OCI-LY7 (cell line): ENCODE data around the gene CEP131. TPM values are rescaled to one million over a fixed set of nuclear protein-coding genes. Genes with fewer than 3 reads are reported as not detected.

Experiments
- BruUV-seq: library from RNA; stranded (reverse); fragments of 400-500 nt; replicated peaks from 2 replicates; lab custom pipeline; 2021; lab: Mats Ljungman, UMichigan
- CTCF ChIA-PET: fragments of 300-600 bp; sonication (Branson Sonifier 250); formaldehyde crosslinking; loops from one replicate; lab custom pipeline; 2022; ENCODE audit warnings: antibody characterized with exemption; ENCODE audit not compliant: unreplicated experiment; lab: Charles Lee
- POLR2A ChIA-PET: fragments of 300-600 bp; sonication (Branson Sonifier 250); formaldehyde crosslinking; loops from one replicate; lab custom pipeline; 2022; ENCODE audit warnings: antibody characterized with exemption; lab: Charles Lee
- DNase-seq: peaks from one replicate; pipeline ENCODE4 v3.0.0-alpha.2; 2015; ENCODE audit warnings: low spot score
- H2AFZ ChIP-seq: fragments of 200-600 bp; sonication (generic), shearing (Covaris generic); 2 replicates; pipeline ENCODE4 v1.6.1; 2014; ENCODE audit warnings: mild to moderate bottlenecking, antibody characterized with exemption, low read length, moderate library complexity
- H3K27ac ChIP-seq: fragments of 200-600 bp; sonication (generic); 2 replicates; pipeline ENCODE4 v1.5.1; 2014; ENCODE audit warnings: mixed run types, low read depth, mild to moderate bottlenecking, moderate library complexity, low read length, inconsistent platforms; ENCODE audit not compliant: poor library complexity, severe bottlenecking
- H3K36me3 ChIP-seq: fragments of 200-600 bp; sonication (generic); 2 replicates; pipeline ENCODE4 v1.6.1; 2014; ENCODE audit warnings: mild to moderate bottlenecking, antibody characterized with exemption, low read length, moderate library complexity, mixed read lengths; ENCODE audit not compliant: insufficient read depth
- H3K4me1 ChIP-seq: fragments of 200-600 bp; sonication (generic); 2 replicates; pipeline ENCODE4 v1.5.1; 2014; ENCODE audit warnings: mild to moderate bottlenecking, low read length; ENCODE audit not compliant: insufficient read depth, poor library complexity, severe bottlenecking
- H3K4me2 ChIP-seq: fragments of 200-600 bp; sonication (generic); 2 replicates; pipeline ENCODE4 v1.6.1; 2014; ENCODE audit warnings: mild to moderate bottlenecking, low read length
- H3K4me3 ChIP-seq: fragments of 200-600 bp; sonication (generic); 2 replicates; pipeline ENCODE4 v1.5.1; 2014; ENCODE audit warnings: mild to moderate bottlenecking, low read depth, low read length; ENCODE audit not compliant: poor library complexity, severe bottlenecking
- H3K79me2 ChIP-seq: fragments of 200-600 bp; sonication (generic); 2 replicates; pipeline ENCODE4 v1.6.1; 2016; ENCODE audit warnings: low read depth, mild to moderate bottlenecking, low read length, moderate library complexity, mixed read lengths; ENCODE audit not compliant: insufficient read depth
- H3K9me2 ChIP-seq: fragments of 200-600 bp; sonication (generic); 2 replicates; pipeline ENCODE4 v1.6.1; 2016; ENCODE audit warnings: mild to moderate bottlenecking, low read length, mixed read lengths; ENCODE audit not compliant: insufficient read depth
- H3K9me3 ChIP-seq: fragments of 200-600 bp; sonication (generic); 2 replicates; pipeline ENCODE4 v1.6.1; 2014; ENCODE audit warnings: mild to moderate bottlenecking, mixed run types, low read length, mixed read lengths
- H4K20me1 ChIP-seq: fragments of 200-600 bp; sonication (generic); 2 replicates; pipeline ENCODE4 v1.6.1; 2014; ENCODE audit warnings: mild to moderate bottlenecking, antibody characterized with exemption, low read length, moderate library complexity, mixed read lengths; ENCODE audit not compliant: insufficient read depth
- EZH2phosphoT487 ChIP-seq: fragments of 200-600 bp; sonication (generic); IDR thresholded peaks from 2 replicates; pipeline ENCODE4 v1.6.1; 2018; ENCODE audit warnings: low read depth, borderline replicate concordance, mild to moderate bottlenecking, mixed run types, antibody characterized with exemption, low read length, moderate library complexity, mixed read lengths
- intact Hi-C: fragments of 100-400 bp; cut with micrococcal nuclease; formaldehyde crosslinking; loops from one replicate; pipeline ENCODE4 v1.10.0; 2022; ENCODE audit not compliant: unreplicated experiment
- total RNA-seq, 2 experiments: library from RNA; depleted of rRNA in 1 of 2; stranded (reverse); fragments of >200 nt in 1 of 2; shearing (Covaris generic) in 1 of 2; gene quantifications; 2 replicates each; pipeline ENCODE4 v1.2.3, GENCODE V29; 2014 to 2022
- TF ChIP-seq, protein P1 (sequence below): fragments of 200-600 bp; sonication (generic); conservative IDR thresholded peaks from 2 replicates; pipeline ENCODE4 v1.5.1; 2014; ENCODE audit warnings: mild to moderate bottlenecking, antibody characterized with exemption, low read length, moderate library complexity, mixed read lengths

Gene CEP131
- total RNA-seq, 2 experiments from 2014 or later, result 32.9 to 38.6 TPM

DNA sequence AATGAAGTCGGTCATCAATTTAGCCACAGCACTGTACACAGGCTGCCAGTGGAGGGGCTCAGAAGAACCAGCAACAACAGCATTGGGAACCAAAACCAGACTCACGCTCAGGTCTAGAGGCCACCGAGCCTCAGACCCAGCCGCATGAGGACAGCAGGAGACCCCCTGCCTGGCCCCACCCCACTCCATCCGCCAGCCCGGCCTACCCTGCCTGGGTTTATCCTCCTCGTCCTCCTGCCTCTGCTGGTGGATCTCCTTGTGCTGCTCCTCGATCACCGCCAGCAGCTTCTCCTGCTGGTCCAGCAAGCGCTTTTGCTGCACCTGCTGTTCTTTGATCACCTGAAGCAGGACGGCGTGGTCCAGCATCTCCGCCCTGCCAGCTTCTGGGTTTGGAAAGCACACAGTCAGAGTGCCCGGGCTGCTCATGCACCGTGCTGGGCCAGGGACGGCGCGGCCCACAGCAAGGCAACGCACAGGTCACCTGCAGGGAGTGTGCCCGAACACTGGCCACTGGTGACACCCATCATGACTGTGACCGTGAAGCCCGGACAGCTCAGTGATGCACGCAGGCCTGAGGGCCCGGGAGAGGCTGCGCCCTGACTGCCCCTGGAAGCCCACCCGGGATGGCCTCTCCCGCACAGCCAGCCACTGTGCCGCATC lies 24.0 kb upstream of the CEP131 start:
- Histone ChIP-seq H3K9me2 (no peaks in the 10 kb centered on the region), H4K20me1 (peaks cover 4% of the 10 kb centered on the region; the same call in 1 of the 2 replicates), H3K4me3 (no peak overlapping the region), H3K79me2 (no peaks in the 10 kb centered on the region), H3K36me3 (peaks cover 37% of the 10 kb centered on the region), H3K27ac (no peak overlapping the region), H3K9me3 (no peaks in the 10 kb centered on the region), H2AFZ (no peak overlapping the region), H3K4me2 (no peak overlapping the region), H3K4me1 (peaks cover 44% of the 10 kb centered on the region)
- DNase-seq, result no peak
- CTCF ChIA-PET, result interaction anchor here (0.6 kb wide), 1 partner anchor 48 kb away, joined by 4 read pairs; the partner anchor contains the start of gene SLC38A10
- BruUV-seq, result no TSS peak
- POLR2A ChIA-PET, result interaction anchor here (0.6 kb wide), 1 partner anchor 1097 kb away, joined by 3 read pairs; no protein-coding TSS in a partner anchor
- intact Hi-C loops, result no loop called here
- TF ChIP-seq, protein P1, sequence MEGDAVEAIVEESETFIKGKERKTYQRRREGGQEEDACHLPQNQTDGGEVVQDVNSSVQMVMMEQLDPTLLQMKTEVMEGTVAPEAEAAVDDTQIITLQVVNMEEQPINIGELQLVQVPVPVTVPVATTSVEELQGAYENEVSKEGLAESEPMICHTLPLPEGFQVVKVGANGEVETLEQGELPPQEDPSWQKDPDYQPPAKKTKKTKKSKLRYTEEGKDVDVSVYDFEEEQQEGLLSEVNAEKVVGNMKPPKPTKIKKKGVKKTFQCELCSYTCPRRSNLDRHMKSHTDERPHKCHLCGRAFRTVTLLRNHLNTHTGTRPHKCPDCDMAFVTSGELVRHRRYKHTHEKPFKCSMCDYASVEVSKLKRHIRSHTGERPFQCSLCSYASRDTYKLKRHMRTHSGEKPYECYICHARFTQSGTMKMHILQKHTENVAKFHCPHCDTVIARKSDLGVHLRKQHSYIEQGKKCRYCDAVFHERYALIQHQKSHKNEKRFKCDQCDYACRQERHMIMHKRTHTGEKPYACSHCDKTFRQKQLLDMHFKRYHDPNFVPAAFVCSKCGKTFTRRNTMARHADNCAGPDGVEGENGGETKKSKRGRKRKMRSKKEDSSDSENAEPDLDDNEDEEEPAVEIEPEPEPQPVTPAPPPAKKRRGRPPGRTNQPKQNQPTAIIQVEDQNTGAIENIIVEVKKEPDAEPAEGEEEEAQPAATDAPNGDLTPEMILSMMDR, result no peak
- no peak for TF ChIP-seq EZH2phosphoT487

DNA sequence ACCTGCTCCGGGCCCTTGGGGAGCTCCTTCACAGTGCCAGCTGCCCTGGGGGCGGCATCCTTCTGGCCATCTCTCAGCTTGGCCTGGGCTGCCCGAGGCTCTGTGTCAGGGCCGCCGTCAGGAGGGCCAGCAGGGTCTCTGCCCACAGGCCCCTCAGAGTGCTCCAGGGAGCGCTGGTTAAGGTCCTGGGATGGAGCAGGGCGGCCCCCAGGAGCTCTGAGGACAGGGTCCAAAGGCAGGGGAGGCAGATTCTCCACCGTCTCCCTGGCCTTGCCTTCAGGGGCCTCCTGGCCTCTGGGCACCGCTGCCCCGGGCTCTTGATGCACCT lies 23.5 kb upstream of the CEP131 start:
- no peak for DNase-seq
- no peak overlapping the region for H2AFZ ChIP-seq
- intact Hi-C loops, result no loop called here
- ChIA-PET CTCF (interaction anchor here (0.6 kb wide), 1 partner anchor 49 kb away, joined by 4 read pairs; the partner anchor contains the start of gene SLC38A10), POLR2A (no interaction called here)
- H3K27ac ChIP-seq, result no peak overlapping the region
- H3K9me3 ChIP-seq, result no peaks in the 10 kb centered on the region
- no peak overlapping the region for H3K4me2 ChIP-seq
- no peak for TF ChIP-seq EZH2phosphoT487
- TF ChIP-seq, protein P1, result no peak
- no peak overlapping the region for H3K4me3 ChIP-seq
- peaks cover 1% of the 10 kb centered on the region; the same call in 1 of the 2 replicates for H3K79me2 ChIP-seq
- peaks cover 5% of the 10 kb centered on the region; the same call in 1 of the 2 replicates for H4K20me1 ChIP-seq
- peaks cover 42% of the 10 kb centered on the region for H3K36me3 ChIP-seq
- peaks cover 44% of the 10 kb centered on the region for H3K4me1 ChIP-seq
- no peaks in the 10 kb centered on the region for H3K9me2 ChIP-seq
- BruUV-seq, result no TSS peak
